Kidney (tissue), 14 donors: Measurements from ENCODE around the gene FBXO34. TPM values are rescaled to one million over a fixed set of nuclear protein-coding genes. Genes with fewer than 3 reads are reported as not detected.

Experiments
- DNase-seq, 5 donors: peaks; one replicate each; pipeline ENCODE4 v3.0.0-alpha.2; 2013 to 2020
- FAIRE-seq: peaks from 2 replicates; lab custom pipeline; 2012; peaks lifted over from hg19 to GRCh38; lab: Jason Lieb, UNC
- H3K27ac ChIP-seq, 2 donors: one replicate each; pipeline ENCODE4 v1.7.0; 2013; ENCODE audit warnings: low read depth in 2 of 2, low read length in 2 of 2, inconsistent platforms in 1 of 2
- H3K27me3 ChIP-seq: one replicate; pipeline ENCODE4 v1.7.1; 2013; ENCODE audit warnings: low read length, inconsistent platforms; ENCODE audit not compliant: control insufficient read depth, insufficient read depth
- H3K36me3 ChIP-seq, 3 donors: one replicate each; pipeline versions ENCODE4 v1.7.0 to v1.7.1; 2013; ENCODE audit warnings: low read length in 3 of 3, control low read depth in 1 of 3, inconsistent platforms in 1 of 3; ENCODE audit not compliant: insufficient read depth in 3 of 3, control insufficient read depth in 2 of 3
- H3K4me1 ChIP-seq, 3 donors: one replicate each; pipeline versions ENCODE4 v1.7.0 to v1.7.1; 2013; ENCODE audit warnings: low read length in 3 of 3, inconsistent platforms in 1 of 3, low read depth in 1 of 3; ENCODE audit not compliant: control insufficient read depth in 2 of 3, insufficient read depth in 2 of 3
- H3K4me3 ChIP-seq, 3 donors: one replicate each; pipeline versions ENCODE4 v1.7.0 to v1.8.1; 2013; ENCODE audit warnings: low read length in 3 of 3, control low read depth in 1 of 3, inconsistent platforms in 1 of 3
- H3K9ac ChIP-seq, 3 donors: one replicate each; pipeline versions ENCODE4 v1.7.0 to v1.7.1; 2013; ENCODE audit warnings: low read length in 3 of 3, control low read depth in 1 of 3, inconsistent platforms in 1 of 3
- H3K9me3 ChIP-seq, 3 donors: one replicate each; pipeline versions ENCODE4 v1.7.0 to v1.7.1; 2013; ENCODE audit warnings: low read length in 3 of 3, control low read depth in 1 of 3, inconsistent platforms in 1 of 3; ENCODE audit not compliant: control insufficient read depth in 2 of 3, insufficient read depth in 1 of 3
- intact Hi-C: fragments of 100-400 bp; cut with DNase I; formaldehyde crosslinking; loops from one replicate; pipeline ENCODE4 v1.11.1; 2022
- polyA plus RNA-seq: library from polyadenylated mRNA; stranded (reverse); fragments of 350-450 nt; fragmentation: Illumina TruSeq; extraction: RNeasy Lipid Tissue Mini Kit (QIAGEN cat#74804); gene quantifications from one replicate; pipeline ENCODE4 v1.2.3, GENCODE V29; 2014; ENCODE audit warnings: low read depth, low replicate concordance; ENCODE audit not compliant: insufficient read depth
- total RNA-seq: library from RNA; stranded (reverse); fragmentation: NEBNext Ultra II Directional; extraction: Animal tissue kit (Norgen Biotek cat#: 25700); gene quantifications from one replicate; pipeline ENCODE4 v1.2.1, GENCODE V29; 2021
- TF ChIP-seq, protein P1 (sequence below): IDR thresholded peaks from 3 replicates; pipeline ENCODE4 v1.5.1; 2012; ENCODE audit warnings: mild to moderate bottlenecking, moderate library complexity, borderline replicate concordance; ENCODE audit not compliant: insufficient read depth; ENCODE audit errors: extremely low read depth
- donor health status: control.
- donor health status: control.
- donor health status: control.
- donor health status: control.
- donor health status: control.
- donor health status: DM: yes; HTN: yes; CAD: no.
- donor health status: Normal renal cell carcinoma (clear cell type).

Gene FBXO34
- total and polyA plus RNA-seq, 2 donors from 2014 or later, result 12.8 to 38.5 TPM

DNA sequence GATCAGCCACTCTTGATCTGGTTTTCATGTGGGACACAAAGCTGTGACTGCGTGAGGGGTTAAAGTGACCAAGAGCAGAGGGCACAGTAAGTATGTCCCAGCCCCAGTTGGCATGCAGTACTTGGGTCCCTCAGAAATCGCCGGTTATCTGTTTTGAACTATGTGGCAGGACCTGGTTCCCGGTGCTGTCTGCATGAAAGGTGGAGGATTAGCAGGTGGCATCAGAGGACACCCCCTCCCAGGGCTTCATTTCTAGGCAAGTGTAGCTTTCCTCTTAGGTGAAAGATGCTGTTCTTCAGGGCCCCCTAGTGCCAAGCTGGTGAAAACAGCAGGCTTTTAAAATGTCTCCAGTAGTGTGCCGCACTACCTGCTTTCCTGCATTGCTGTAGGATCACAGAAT, 83.3 kb downstream of the FBXO34 start:
- H3K9me3 ChIP-seq, result no peaks in the 10 kb centered on the region
- H3K27me3 ChIP-seq, result no peaks in the 10 kb centered on the region
- peak in 4 of 5 donors; percentile 57 to 86 (median 66) for DNase-seq
- peaks cover 2 to 16% (median 6%) of the 10 kb centered on the region in 3 donors for H3K4me1 ChIP-seq
- H3K9ac ChIP-seq, result no peak overlapping the region
- H3K27ac ChIP-seq, result no peak overlapping the region
- peaks cover 2 to 23% (median 22%) of the 10 kb centered on the region in 3 donors for H3K36me3 ChIP-seq
- intact Hi-C loops, result loop anchor here (10.0 kb wide), 1 partner anchor 80 kb away; the partner anchor contains the start of gene FBXO34
- TF ChIP-seq, protein P1, sequence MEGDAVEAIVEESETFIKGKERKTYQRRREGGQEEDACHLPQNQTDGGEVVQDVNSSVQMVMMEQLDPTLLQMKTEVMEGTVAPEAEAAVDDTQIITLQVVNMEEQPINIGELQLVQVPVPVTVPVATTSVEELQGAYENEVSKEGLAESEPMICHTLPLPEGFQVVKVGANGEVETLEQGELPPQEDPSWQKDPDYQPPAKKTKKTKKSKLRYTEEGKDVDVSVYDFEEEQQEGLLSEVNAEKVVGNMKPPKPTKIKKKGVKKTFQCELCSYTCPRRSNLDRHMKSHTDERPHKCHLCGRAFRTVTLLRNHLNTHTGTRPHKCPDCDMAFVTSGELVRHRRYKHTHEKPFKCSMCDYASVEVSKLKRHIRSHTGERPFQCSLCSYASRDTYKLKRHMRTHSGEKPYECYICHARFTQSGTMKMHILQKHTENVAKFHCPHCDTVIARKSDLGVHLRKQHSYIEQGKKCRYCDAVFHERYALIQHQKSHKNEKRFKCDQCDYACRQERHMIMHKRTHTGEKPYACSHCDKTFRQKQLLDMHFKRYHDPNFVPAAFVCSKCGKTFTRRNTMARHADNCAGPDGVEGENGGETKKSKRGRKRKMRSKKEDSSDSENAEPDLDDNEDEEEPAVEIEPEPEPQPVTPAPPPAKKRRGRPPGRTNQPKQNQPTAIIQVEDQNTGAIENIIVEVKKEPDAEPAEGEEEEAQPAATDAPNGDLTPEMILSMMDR, result peak; percentile 61
- no peak overlapping the region for H3K4me3 ChIP-seq
- FAIRE-seq, result no peak

DNA sequence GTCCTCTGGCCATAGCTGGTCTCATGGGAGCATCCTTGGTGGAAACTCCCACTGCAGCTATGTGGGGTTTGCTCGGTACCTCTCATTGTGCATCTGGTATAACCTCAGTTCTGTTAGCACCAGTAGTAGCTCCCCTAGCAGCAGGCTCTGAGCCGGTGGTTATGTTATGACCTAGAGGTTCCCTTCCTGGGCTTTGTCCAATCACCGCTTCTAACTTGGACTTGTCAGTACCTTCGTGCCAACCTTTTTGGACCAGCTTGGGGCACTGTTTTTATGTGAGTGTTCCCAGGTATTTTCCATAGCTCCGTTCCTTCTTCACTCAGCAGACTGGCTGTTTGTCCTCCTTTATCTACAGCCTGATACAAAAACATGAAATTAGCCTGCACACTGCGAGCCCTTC, 84.7 kb downstream of the FBXO34 start:
- Histone ChIP-seq H3K36me3 (peaks cover 2 to 18% (median 16%) of the 10 kb centered on the region in 3 donors), H3K27ac (no peak overlapping the region), H3K4me3 (no peak overlapping the region), H3K9ac (no peak overlapping the region), H3K4me1 (peaks cover 0 to 6% (median 3%) of the 10 kb centered on the region in 3 donors), H3K9me3 (no peaks in the 10 kb centered on the region), H3K27me3 (no peaks in the 10 kb centered on the region)
- DNase-seq (no peak), FAIRE-seq (no peak)
- intact Hi-C loops, result loop anchor here (10.0 kb wide), 1 partner anchor 81 kb away; the partner anchor contains the start of gene FBXO34
- TF ChIP-seq, protein P1, result no peak

DNA sequence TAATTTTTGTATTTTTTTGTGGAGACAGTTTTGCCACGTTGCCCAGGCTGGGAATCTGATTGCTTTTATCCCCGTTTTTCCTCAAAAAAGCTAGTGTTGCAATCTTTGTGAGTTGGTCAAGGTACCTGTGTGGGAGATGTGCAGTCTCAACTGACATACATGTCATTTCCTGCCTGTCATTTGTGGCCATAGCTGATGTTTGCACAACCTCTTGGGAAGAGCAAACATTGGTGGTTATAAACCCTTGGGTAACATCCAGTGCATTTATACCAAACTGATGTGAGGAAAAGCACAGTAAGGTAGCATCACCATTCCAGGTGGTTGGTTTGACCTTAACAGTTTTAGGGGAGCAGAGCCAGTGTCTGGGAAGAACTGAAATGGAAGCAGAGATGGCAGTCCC, 85.7 kb downstream of the FBXO34 start:
- Histone ChIP-seq H3K36me3 (peaks cover 0 to 13% (median 6%) of the 10 kb centered on the region in 3 donors), H3K4me1 (peaks cover 0 to 5% (median 3%) of the 10 kb centered on the region in 3 donors), H3K9me3 (no peaks in the 10 kb centered on the region), H3K9ac (no peak overlapping the region), H3K4me3 (no peak overlapping the region), H3K27me3 (no peaks in the 10 kb centered on the region), H3K27ac (no peak overlapping the region)
- intact Hi-C loops, result loop anchor here (10.0 kb wide), 1 partner anchor 82 kb away; the partner anchor contains the start of gene FBXO34
- TF ChIP-seq, protein P1, result no peak
- no peak for DNase-seq
- FAIRE-seq, result no peak
